NCI-H2081 treated with DMSO at 0.1 percent for 48 hours (cell line): ENCODE results near the gene TSKS.
A peak's percentile ranks its signal among the peaks of the same experiment; 100 is the strongest.

Experiments
- DNase-seq: peaks from one replicate; lab custom pipeline; 2025; lab: John Stamatoyannopoulos, UW

Gene TSKS

GRCh38 chr19:49716154-49716553 is 47.0 kb downstream of the TSKS start:
- DNase-seq = no peak

GRCh38 chr19:49713236-49713845 is 49.8 kb downstream of the TSKS start:
- DNase-seq = no peak

- no peak for DNase-seq
These were observed 50.7 kb downstream of the TSKS start for GRCh38 chr19:49712397-49712859.

GRCh38 chr19:49710372-49710951 is 52.6 kb downstream of the TSKS start:
- DNase-seq = no peak

- DNase-seq = no peak
These were observed 57.2 kb downstream of the TSKS start for GRCh38 chr19:49705919-49706318.

GRCh38 chr19:49704888-49705642 is 58.0 kb downstream of the TSKS start:
- DNase-seq = no peak

- no peak for DNase-seq
These were observed 61.8 kb downstream of the TSKS start for GRCh38 chr19:49701271-49701786.

GRCh38 chr19:49700563-49700962 is 62.5 kb downstream of the TSKS start:
- no peak for DNase-seq

- DNase-seq = no peak
These were observed 63.7 kb downstream of the TSKS start for GRCh38 chr19:49699364-49699763.

- DNase-seq = no peak
These were observed 66.2 kb downstream of the TSKS start for GRCh38 chr19:49696865-49697264.

GRCh38 chr19:49696115-49696514 is 67.0 kb downstream of the TSKS start:
- DNase-seq = no peak

- DNase-seq = no peak
These were observed 71.0 kb downstream of the TSKS start for GRCh38 chr19:49692147-49692506.

GRCh38 chr19:49691243-49692146 is 71.6 kb downstream of the TSKS start:
- DNase-seq = no peak

- DNase-seq = peak; percentile 45
These were observed 72.4 kb downstream of the TSKS start, which contains the start of gene CPT1C for GRCh38 chr19:49690656-49691242. Gene CPT1C (plus strand): TSS chr19:49691116. CDS start chr19:49692253, 1,137 bp downstream.

GRCh38 chr19:49690079-49690655 is 72.9 kb downstream of the TSKS start:
- DNase-seq = no peak
